ENCODE data around the gene CCDC92. TPM values are rescaled to one million over a fixed set of nuclear protein-coding genes. Genes with fewer than 3 reads are reported as not detected.
A peak's percentile ranks its signal among the peaks of the same experiment; 100 is the strongest.

Gene CCDC92
- total RNA-seq, 2 donors from 2014 or later: 2.6 to 13.7 TPM

GRCh38 chr12:124006085-124006845 is 33.6 kb upstream of the CCDC92 start:
- Mint-ChIP-seq H3K36me3 (peaks cover 0 to 8% of the 10 kb centered on the region in 2 donors), H3K27ac (peak overlapping the region; percentile 60 to 96), H3K9me3 (no peaks in the 10 kb centered on the region)
- DNase-seq (ENCODE audit: low spot score in 2 of 2) (peak in 1 of 2 donors; percentile 42), ATAC-seq (peak; percentile 59 to 79)

- Mint-ChIP-seq H3K27ac (no peak overlapping the region), H3K36me3 (peaks cover 0 to 8% of the 10 kb centered on the region in 2 donors), H3K9me3 (no peaks in the 10 kb centered on the region)
- no peak for ATAC-seq
- no peak for DNase-seq (ENCODE audit: low spot score in 2 of 2)
Measured at GRCh38 chr12:124004233-124004875, 31.7 kb upstream of the CCDC92 start.

DNA sequence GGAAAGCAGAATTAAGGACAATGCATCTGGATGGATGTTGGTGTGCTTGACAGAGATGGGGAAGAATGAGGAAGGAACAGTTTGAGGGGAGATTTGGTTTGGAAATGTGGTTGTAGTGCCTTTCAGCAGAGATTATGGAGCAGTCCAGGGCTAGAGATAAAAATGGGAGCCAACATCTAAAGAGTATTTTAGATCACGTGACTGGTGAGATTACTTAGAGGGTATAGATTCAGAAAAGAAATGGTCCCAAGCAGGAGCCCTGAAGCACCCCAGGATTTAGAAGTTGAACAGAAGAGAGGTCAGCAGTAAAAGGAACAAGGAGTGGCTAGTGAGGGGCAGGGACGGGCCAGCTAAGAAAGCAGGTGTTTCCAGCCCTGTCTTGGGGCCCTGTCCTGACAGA is 30.0 kb upstream of the CCDC92 start:
- peaks cover 0 to 8% of the 10 kb centered on the region in 2 donors for H3K36me3 Mint-ChIP-seq
- ATAC-seq: no peak
- H3K9me3 Mint-ChIP-seq: no peaks in the 10 kb centered on the region
- DNase-seq (ENCODE audit: low spot score in 2 of 2): no peak
- H3K27ac Mint-ChIP-seq: no peak overlapping the region

- H3K36me3 Mint-ChIP-seq: peaks cover 0 to 8% of the 10 kb centered on the region in 2 donors
- ATAC-seq: no peak
- no peak for DNase-seq (ENCODE audit: low spot score in 2 of 2)
- no peak overlapping the region for H3K27ac Mint-ChIP-seq
- no peaks in the 10 kb centered on the region for H3K9me3 Mint-ChIP-seq
Measured at GRCh38 chr12:124002021-124002644, 29.5 kb upstream of the CCDC92 start.

GRCh38 chr12:124001343-124001742 is 28.7 kb upstream of the CCDC92 start:
- no peak for DNase-seq (ENCODE audit: low spot score in 2 of 2)
- ATAC-seq: no peak
- H3K36me3 Mint-ChIP-seq: peaks cover 0 to 8% of the 10 kb centered on the region in 2 donors
- H3K9me3 Mint-ChIP-seq: no peaks in the 10 kb centered on the region
- no peak overlapping the region for H3K27ac Mint-ChIP-seq

GRCh38 chr12:124000111-124000510 is 27.5 kb upstream of the CCDC92 start:
- no peaks in the 10 kb centered on the region for H3K36me3 Mint-ChIP-seq
- ATAC-seq (no peak), DNase-seq (ENCODE audit: low spot score in 2 of 2) (no peak)
- H3K27ac Mint-ChIP-seq: no peak overlapping the region
- no peaks in the 10 kb centered on the region for H3K9me3 Mint-ChIP-seq

DNA sequence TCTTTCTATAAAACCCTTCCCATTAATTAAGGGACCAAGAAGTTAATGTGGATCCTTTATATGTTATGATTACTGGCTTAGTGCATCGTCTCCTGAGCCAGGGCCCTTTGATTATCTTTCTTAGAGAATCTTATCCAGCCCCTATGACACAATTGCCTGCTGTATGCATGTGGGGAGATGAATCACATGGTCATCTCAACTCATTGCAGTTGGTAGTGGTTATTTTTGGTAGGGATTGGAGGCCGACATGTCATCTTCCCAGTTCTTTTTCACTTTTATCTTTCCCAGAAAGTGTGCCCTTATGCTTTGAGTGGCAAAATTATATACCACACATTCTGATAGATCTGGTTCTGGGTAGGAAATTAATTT is 26.3 kb upstream of the CCDC92 start:
- no peaks in the 10 kb centered on the region for H3K36me3 Mint-ChIP-seq
- no peak for DNase-seq (ENCODE audit: low spot score in 2 of 2)
- no peak for ATAC-seq
- no peak overlapping the region for H3K27ac Mint-ChIP-seq
- H3K9me3 Mint-ChIP-seq: no peaks in the 10 kb centered on the region

- no peaks in the 10 kb centered on the region for H3K9me3 Mint-ChIP-seq
- H3K27ac Mint-ChIP-seq: no peak overlapping the region
- H3K36me3 Mint-ChIP-seq: peaks cover 0 to 5% of the 10 kb centered on the region in 2 donors
- DNase-seq (ENCODE audit: low spot score in 2 of 2): no peak
- ATAC-seq: no peak
Measured at GRCh38 chr12:123998344-123998990, 25.8 kb upstream of the CCDC92 start.

- ATAC-seq (no peak), DNase-seq (ENCODE audit: low spot score in 2 of 2) (no peak)
- Mint-ChIP-seq H3K27ac (no peak overlapping the region), H3K36me3 (peaks cover 0 to 5% of the 10 kb centered on the region in 2 donors), H3K9me3 (no peaks in the 10 kb centered on the region)
Measured at GRCh38 chr12:123997908-123998307, 25.3 kb upstream of the CCDC92 start.

DNA sequence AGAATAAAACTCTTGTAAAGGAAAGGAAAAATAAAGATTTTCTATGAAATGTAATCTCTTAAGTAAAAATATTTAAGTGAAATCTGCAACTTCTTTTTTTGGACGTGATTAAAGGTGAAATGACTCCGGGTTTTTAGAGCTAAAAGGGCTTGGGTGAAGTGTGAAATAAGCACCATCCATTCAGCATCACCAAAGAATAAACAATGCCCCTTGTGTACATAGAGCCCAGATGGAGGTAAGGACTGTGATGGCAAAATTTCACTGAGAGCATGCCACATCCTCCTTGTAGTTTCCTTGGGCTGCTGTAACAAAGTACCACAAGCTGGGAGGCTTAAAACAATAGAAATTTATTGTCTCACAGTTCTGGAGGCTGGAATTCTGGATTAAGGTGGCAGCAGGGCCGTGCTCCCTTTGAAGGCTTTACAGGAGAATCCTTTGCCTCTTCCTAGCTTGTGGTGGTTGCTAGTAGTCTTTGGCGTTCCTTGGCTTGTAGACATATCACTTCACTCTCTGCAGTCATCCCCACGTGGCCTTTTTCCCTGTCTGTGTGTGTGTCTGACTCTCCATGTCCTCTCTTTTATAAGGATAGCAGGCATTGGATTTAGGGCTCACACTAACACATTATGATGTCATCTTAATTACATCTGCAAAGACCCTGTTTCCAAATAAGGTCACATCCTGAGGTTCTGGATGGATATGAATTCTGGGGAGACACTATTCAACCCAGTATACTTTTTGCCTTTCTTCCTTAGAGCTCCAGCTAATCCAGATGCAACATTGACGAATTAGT is 24.6 kb upstream of the CCDC92 start:
- Mint-ChIP-seq H3K27ac (no peak overlapping the region), H3K9me3 (no peaks in the 10 kb centered on the region), H3K36me3 (peaks cover 0 to 5% of the 10 kb centered on the region in 2 donors)
- ATAC-seq (no peak), DNase-seq (ENCODE audit: low spot score in 2 of 2) (no peak)

GRCh38 chr12:123996581-123996980 is 23.9 kb upstream of the CCDC92 start:
- ATAC-seq (no peak), DNase-seq (ENCODE audit: low spot score in 2 of 2) (no peak)
- Mint-ChIP-seq H3K36me3 (peaks cover 0 to 5% of the 10 kb centered on the region in 2 donors), H3K9me3 (no peaks in the 10 kb centered on the region), H3K27ac (peak overlapping the region in 1 of 2 donors; percentile 38)

DNA sequence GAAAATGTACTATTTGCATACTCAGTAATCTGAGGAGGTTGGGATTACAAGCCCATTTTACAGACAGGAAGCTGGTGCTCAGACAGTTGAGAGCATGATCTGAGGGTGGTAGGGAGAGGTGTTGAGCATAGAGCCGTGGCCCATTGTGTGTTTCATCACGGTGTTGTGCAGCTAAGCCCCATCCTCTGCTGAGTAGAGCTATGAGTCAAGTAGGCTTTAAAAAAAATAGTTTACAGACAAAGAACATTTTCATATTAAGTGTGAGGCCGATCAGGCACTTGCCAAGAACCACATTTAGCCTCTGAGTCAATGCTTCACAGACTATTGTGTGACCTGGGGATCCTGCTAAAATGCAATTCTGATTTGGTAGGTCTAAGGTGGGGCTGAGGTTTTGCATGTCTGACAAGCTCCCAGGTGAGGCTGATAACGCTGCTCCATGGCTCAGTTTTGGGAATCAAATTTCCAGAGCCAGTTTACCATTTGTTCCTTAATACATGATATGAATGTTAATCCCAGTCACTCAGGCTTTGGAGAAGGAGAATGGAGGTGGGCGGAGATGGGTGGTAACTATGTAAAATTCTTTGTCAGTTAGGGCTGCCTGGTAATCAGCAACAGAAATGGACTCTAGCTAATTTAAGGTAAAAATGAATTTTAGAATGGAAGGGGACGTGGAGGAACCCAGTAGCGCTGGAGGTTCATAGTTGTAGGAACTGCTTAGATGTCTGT is 22.6 kb upstream of the CCDC92 start:
- Mint-ChIP-seq H3K36me3 (peaks cover 5 to 7% of the 10 kb centered on the region in 2 donors), H3K9me3 (no peaks in the 10 kb centered on the region), H3K27ac (no peak overlapping the region)
- DNase-seq (ENCODE audit: low spot score in 2 of 2) (no peak), ATAC-seq (peak; percentile 84 to 92)

DNA sequence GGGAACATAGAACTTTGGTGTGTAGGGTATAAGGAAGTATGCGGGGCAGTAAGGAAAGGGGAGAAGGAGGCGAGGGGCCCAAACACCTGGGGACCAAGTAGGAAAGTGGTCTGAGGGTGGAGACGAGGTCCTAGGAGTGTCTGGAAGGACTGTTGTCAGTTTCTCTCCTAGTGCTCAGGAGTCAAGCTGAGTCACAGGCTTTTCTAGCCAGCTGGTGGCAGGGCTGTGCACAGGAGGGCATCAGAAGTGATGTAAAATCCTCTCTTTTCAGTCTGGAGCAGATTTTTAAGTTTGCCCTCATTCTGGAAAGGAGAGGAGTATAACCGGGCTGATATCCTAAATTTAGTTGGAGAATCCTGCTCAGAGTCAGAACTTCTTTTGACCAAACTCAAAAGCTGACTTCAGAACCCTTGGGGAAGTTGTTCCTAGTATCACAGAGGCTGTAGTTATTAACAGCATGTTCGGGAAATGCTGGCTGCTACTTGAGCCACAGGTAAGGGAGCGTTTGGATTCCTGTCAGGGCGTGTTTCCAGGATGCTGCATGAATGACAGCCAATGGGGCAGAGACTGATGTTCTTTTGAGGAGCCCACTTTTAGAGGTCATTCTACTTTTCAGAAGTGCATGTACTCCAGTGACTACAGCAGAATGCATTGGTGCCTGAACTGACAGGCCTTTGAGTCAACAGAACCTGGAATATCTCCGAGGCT is 19.6 kb upstream of the CCDC92 start:
- peaks cover 7 to 15% of the 10 kb centered on the region in 2 donors for H3K36me3 Mint-ChIP-seq
- H3K9me3 Mint-ChIP-seq: no peaks in the 10 kb centered on the region
- peak overlapping the region in 1 of 2 donors; percentile 48 for H3K27ac Mint-ChIP-seq
- DNase-seq (ENCODE audit: low spot score in 2 of 2) (no peak), ATAC-seq (no peak)

DNA sequence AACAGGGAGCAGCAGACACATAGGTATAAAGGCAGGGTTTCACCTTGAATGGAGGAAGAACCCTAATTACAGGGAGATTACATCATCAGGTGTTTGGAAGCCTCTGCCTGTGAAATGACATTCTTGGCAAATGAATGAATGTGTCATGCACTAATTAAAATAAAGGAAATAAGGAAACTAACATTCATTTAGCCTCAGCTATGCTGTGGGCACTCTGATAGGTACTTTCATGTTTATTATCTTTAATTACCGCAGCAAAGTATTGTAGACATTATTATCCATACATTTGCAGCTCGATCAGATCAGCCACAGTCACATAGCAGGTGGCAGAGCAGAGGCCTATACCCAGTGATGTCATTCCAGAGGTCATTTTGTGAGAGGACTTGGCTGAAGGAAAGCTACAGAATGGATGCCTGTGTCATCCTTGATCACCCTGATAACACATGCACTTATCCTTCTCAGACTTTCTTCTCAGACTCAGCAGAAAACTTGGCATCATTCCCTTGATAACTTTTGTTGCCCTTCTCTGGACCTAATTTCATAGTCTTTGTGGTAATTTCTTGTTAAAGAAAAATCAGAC is 18.8 kb upstream of the CCDC92 start:
- peaks cover 7 to 15% of the 10 kb centered on the region in 2 donors for H3K36me3 Mint-ChIP-seq

DNA sequence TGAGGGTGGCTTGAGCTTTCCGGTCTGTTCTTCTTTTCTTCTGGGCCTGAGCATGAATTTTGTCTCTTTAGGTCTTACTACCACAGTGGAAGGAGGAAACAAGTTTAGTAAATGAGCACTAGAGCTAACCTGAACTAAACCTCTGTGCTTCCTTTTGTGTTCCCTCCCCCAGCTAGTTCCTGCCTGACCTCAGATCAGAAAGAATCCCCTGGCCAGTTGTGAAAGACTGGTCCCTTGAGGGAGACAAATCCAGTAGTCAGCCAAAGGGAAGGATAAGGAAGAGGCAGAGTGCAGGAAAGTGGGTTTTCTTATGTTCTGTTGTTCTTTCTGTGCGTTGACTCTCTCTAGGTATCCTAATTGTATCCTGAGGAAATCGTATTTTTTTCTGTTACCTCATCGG is 17.9 kb upstream of the CCDC92 start:
- H3K27ac Mint-ChIP-seq: peak overlapping the region in 1 of 2 donors; percentile 83
- ATAC-seq: no peak
- DNase-seq (ENCODE audit: low spot score in 2 of 2): no peak
- H3K9me3 Mint-ChIP-seq: no peaks in the 10 kb centered on the region
- peaks cover 7 to 15% of the 10 kb centered on the region in 2 donors for H3K36me3 Mint-ChIP-seq

More for the DNA sequence above, 18.8 kb upstream of the CCDC92 start:
- DNase-seq (ENCODE audit: low spot score in 2 of 2): no peak
- Mint-ChIP-seq H3K9me3 (no peaks in the 10 kb centered on the region), H3K27ac (no peak overlapping the region)
- no peak for ATAC-seq
